Adipocyte (in vitro differentiated cells): ENCODE measurements around the gene GALNT8.

Experiments used
- DNase-seq: peaks from one replicate; pipeline ENCODE4 v3.0.0-alpha.2; 2015; ENCODE audit warnings: low read depth
- H3K27me3 ChIP-seq: replicated peaks from 2 replicates; pipeline ENCODE4 v1.7.0; 2013; ENCODE audit warnings: mild to moderate bottlenecking, low read length, moderate library complexity; ENCODE audit not compliant: control insufficient read depth, insufficient read depth
- H3K36me3 ChIP-seq: 2 replicates; pipeline ENCODE4 v1.7.0; 2013; ENCODE audit warnings: low read length, mild to moderate bottlenecking, moderate library complexity; ENCODE audit not compliant: control insufficient read depth, insufficient read depth, severe bottlenecking
- H3K4me1 ChIP-seq: 2 replicates; pipeline ENCODE4 v1.7.0; 2013; ENCODE audit warnings: mild to moderate bottlenecking, low read length, moderate library complexity; ENCODE audit not compliant: control insufficient read depth, insufficient read depth
- H3K4me3 ChIP-seq: 2 replicates; pipeline ENCODE4 v1.7.0; 2013; ENCODE audit warnings: mild to moderate bottlenecking, low read length, moderate library complexity
- H3K9ac ChIP-seq: 2 replicates; pipeline ENCODE4 v1.7.0; 2013; ENCODE audit warnings: mild to moderate bottlenecking, low read length, moderate library complexity
- H3K9me3 ChIP-seq: 2 replicates; pipeline ENCODE4 v1.7.0; 2013; ENCODE audit warnings: mild to moderate bottlenecking, low read length, moderate library complexity; ENCODE audit not compliant: control insufficient read depth

Gene GALNT8

DNA sequence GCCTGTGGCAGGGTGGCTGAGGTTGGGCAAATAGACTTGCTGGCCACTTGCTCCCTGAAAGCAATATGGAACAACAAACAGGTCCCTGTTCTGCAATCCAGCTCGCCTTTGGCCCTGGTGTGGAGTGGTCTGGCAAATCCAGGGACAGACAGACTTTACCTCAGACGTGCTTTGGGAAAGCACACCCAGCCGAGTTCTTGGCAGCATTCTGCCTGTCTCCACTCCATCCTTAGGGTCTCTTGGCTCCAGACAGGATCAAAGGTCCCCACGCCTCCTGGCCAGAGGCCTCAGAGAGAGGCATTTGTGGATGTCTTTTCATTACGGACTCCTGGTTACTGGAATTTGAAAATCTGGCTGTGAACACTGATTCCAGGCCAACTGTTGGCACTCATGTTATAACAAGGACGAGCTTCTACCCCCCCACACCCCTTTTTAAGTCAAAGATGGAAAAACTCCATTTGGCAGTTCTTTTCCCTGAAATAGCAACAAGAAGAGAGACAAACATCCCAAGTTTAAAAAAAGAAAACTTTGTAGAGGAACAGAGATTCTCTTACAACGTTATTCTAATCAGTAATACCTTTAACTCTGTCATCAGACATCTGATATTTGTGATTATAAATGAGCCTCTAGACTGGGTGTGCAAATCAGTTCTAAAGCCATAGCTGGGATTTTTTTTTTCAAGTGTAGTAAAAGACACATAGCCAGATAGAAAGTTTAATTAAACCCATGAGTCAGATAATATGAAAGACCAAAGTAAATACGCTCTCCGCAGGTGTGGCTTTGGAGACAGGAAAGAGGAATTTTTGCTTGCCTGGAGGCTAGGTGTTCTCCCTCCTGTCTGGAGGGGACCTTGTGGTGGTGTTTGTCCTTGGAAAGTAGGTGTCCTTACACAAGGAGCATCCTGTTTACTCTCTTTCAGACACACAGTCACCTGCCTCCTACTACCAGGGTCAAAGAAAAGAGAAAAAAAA lies 60.7 kb downstream of the GALNT8 start:
- H3K4me3 ChIP-seq: no peak overlapping the region
- no peak for DNase-seq
- no peak overlapping the region for H3K9ac ChIP-seq
- H3K9me3 ChIP-seq: peaks cover 16% of the 10 kb centered on the region
- peaks cover 18% of the 10 kb centered on the region for H3K27me3 ChIP-seq
- no peaks in the 10 kb centered on the region for H3K4me1 ChIP-seq
- no peaks in the 10 kb centered on the region for H3K36me3 ChIP-seq

DNA sequence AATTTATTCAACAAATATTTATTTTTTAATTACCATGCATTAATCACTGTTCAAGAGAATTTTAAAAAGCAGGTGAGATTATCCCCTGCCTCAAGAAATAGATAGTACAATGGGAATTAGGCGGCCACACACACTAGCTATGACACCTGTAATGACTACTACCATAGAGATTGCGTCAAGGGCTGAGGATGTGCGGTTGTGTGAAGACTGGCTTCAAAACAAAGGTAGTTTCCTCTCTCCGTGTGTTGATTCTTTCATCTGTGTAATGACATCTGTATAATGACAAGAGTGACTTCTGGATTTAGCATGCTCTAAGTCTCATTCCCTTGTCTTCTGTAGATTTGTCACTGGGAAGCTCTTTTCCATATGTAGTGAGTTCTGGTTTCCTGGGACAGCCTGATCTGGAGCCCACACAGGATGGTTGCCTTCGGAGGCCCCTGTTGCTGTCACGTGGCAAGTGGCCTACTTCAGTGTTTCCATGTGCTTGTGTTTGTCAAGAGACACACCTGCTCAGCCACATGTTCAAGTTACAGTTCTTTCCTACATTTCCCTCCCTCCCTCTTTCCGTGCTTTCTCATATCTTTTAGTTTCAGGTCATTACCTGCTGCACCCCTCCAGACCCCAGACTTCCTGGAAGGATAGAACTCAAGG lies 64.3 kb downstream of the GALNT8 start:
- H3K4me1 ChIP-seq: no peaks in the 10 kb centered on the region
- no peak overlapping the region for H3K9ac ChIP-seq
- H3K27me3 ChIP-seq: peaks cover 20% of the 10 kb centered on the region
- H3K4me3 ChIP-seq: no peak overlapping the region
- no peaks in the 10 kb centered on the region for H3K36me3 ChIP-seq
- no peak for DNase-seq
- peaks cover 16% of the 10 kb centered on the region for H3K9me3 ChIP-seq

DNA sequence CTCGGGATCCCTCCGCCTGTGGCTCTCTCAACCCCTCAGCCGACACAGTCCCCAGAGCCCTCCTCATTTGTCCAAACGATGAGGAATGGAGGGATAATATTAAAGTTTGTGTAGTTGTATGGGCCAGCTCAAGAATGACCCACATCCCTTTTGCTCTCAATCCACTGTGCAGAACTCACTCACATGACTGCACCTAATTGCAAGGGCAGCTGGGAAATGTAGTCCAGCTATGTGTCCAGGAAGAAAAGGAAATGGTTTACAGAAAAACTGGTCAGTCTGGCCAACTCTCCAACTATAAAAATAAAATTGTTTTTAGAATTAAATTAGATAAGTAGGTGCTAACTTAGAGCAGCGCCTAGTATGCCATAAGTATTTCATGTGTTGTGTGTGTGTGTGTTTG lies 66.6 kb downstream of the GALNT8 start:
- H3K4me1 ChIP-seq: no peaks in the 10 kb centered on the region
- DNase-seq: no peak
- H3K9ac ChIP-seq: no peak overlapping the region
- H3K36me3 ChIP-seq: no peaks in the 10 kb centered on the region
- peaks cover 16% of the 10 kb centered on the region for H3K9me3 ChIP-seq
- H3K4me3 ChIP-seq: no peak overlapping the region
- H3K27me3 ChIP-seq: peaks cover 11% of the 10 kb centered on the region

DNA sequence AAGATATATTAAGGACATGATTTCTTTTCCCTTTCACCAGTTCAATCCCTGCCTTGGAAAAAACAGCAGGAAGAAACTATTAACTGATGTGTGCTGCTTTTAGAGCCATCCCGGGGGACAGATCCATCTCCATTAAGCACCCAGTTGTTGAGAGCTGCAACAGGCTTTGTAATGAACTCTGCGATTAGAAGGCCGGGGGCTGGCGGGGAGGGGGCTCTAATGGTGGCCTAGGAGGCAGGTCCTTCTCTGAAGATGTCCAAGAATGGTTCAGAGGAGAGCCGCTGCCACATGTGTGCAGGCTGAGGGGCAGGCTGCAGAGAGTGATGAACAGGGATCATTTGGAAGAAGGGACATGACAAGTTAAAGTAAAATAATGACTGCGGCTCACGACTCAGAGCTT lies 67.8 kb downstream of the GALNT8 start:
- peaks cover 16% of the 10 kb centered on the region for H3K9me3 ChIP-seq
- DNase-seq: no peak

DNA sequence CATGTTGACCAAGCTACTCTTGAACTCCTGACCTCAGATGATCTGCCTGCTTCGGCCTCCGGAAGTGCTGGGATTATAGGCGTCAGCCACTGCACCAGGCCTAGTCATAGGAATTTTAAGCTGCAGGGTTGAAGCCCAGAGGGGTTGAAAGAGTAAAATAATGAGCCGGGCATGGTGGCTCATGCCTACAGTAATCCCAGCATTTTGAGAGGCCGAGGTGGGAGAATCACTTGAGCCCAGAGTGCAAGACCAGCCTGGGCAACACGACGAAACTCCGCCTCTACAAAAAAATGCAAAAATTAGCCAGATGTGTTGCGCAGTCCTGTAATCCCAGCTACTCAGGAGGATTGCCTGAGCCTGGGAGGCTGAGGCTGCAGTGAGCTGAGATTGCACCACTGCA lies 69.6 kb downstream of the GALNT8 start:
- no peaks in the 10 kb centered on the region for H3K36me3 ChIP-seq
- H3K9me3 ChIP-seq: peaks cover 1% of the 10 kb centered on the region
- H3K4me1 ChIP-seq: no peaks in the 10 kb centered on the region
- H3K27me3 ChIP-seq: peaks cover 21% of the 10 kb centered on the region
- no peak overlapping the region for H3K4me3 ChIP-seq
- no peak for DNase-seq
- no peak overlapping the region for H3K9ac ChIP-seq

More for the DNA sequence above, 67.8 kb downstream of the GALNT8 start:
- Histone ChIP-seq H3K27me3 (peaks cover 11% of the 10 kb centered on the region), H3K4me3 (no peak overlapping the region), H3K36me3 (no peaks in the 10 kb centered on the region), H3K4me1 (no peaks in the 10 kb centered on the region), H3K9ac (no peak overlapping the region)

DNA sequence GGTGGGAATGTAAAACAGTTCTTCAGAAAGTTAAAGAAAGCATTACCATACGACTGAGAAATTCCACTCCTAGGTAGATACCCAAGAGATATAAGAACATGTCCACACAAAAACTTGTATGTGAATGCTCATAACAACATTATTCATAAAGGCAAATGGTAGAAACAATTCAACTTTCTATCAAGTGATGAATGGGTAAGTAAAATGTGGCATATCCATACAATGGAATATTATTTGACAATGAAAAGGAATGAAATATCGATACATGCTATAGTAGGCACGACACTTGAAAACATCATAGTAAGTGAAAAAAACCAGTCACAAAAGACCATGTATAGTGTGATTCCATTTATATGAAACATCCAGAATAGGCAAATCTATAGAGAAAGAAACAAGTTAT lies 71.3 kb downstream of the GALNT8 start:
- Histone ChIP-seq H3K4me1 (no peaks in the 10 kb centered on the region), H3K4me3 (no peak overlapping the region), H3K9ac (no peak overlapping the region), H3K27me3 (peaks cover 17% of the 10 kb centered on the region), H3K9me3 (no peaks in the 10 kb centered on the region), H3K36me3 (no peaks in the 10 kb centered on the region)
- no peak for DNase-seq

DNA sequence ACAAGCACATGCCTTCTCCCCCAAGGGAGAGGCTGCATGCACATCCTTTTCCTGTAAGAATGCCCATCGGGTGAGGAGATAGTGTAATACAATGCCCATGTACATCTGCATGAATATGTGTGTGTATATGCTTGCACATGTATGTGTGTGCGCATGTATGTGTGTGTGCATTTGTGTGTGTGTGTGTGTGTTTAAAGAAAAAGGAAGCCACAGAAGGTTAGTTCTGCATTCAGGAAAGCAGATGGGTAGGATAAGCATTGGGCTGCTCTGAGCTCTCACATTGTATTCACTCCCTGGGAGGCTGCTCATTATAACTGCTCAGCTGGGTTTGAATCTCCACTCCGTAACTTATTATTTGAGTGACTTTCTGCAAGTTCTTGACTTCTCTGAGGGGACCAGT lies 74.3 kb downstream of the GALNT8 start:
- no peak overlapping the region for H3K4me3 ChIP-seq
- H3K9ac ChIP-seq: no peak overlapping the region
- H3K9me3 ChIP-seq: no peaks in the 10 kb centered on the region
- no peak for DNase-seq
- no peaks in the 10 kb centered on the region for H3K36me3 ChIP-seq
- H3K4me1 ChIP-seq: no peaks in the 10 kb centered on the region
- peaks cover 36% of the 10 kb centered on the region for H3K27me3 ChIP-seq

DNA sequence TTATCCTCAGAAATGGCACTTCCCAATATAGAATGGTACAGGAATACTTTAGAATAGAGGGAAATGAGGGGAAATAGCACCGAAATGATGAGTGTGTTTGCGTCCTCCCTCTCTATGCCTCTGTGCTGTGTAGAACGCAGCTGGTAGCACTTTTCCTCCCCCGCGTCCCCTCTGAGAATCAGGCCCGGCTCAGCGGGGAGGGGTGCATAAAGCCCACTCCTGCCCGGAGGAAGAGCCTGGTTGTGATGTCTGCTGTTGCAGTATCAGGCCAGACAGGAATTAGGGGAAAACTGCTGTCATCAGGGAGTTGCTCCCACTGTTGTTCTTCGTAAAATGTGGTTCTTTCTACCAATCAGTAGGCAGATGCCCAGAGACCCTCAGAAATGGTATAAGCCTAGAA lies 76.0 kb downstream of the GALNT8 start:
- no peak for DNase-seq
- H3K36me3 ChIP-seq: no peaks in the 10 kb centered on the region
- H3K9ac ChIP-seq: no peak overlapping the region
- no peaks in the 10 kb centered on the region for H3K4me1 ChIP-seq
- no peak overlapping the region for H3K4me3 ChIP-seq
- peaks cover 47% of the 10 kb centered on the region for H3K27me3 ChIP-seq
- H3K9me3 ChIP-seq: peaks cover 3% of the 10 kb centered on the region

DNA sequence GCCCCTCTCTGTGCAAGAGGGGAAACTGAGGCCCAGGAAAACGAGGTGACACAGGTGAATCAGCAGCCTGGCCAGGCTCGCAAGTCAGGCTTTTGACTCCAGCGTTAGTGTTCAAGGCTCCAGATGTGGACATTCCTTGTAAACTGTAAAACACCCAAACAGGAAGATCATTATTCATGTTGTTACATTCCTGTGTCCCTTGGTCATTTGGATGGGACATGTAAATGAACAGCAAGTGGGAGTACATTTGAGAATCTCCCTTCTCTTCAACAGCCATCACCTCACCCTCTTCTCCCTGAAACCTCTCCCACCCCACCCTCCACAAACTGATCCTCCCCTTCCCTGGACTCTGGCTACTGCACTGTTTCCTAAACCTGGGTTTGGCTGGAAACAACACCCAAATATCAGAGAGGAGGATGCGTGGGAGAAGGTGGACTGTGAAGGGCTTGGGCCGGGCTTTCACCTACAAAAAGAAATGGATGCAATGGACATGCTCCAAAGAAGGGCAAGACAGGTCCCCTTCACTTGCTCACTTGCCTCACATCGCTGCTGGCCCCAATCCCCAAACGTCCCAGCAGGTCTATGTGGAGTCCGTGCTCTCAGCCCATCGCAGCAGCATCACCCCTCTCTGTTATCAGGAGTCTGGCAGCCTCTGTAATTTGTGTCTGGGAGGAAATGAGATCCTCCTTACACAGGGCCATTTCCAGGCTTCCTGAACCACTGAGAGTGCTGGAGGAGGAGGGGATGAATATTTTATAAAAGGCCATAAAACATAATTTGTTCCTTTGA lies 76.7 kb downstream of the GALNT8 start:
- Histone ChIP-seq H3K27me3 (peaks cover 47% of the 10 kb centered on the region), H3K9me3 (peaks cover 3% of the 10 kb centered on the region), H3K9ac (no peak overlapping the region), H3K36me3 (no peaks in the 10 kb centered on the region), H3K4me1 (no peaks in the 10 kb centered on the region), H3K4me3 (no peak overlapping the region)
- DNase-seq: no peak

DNA sequence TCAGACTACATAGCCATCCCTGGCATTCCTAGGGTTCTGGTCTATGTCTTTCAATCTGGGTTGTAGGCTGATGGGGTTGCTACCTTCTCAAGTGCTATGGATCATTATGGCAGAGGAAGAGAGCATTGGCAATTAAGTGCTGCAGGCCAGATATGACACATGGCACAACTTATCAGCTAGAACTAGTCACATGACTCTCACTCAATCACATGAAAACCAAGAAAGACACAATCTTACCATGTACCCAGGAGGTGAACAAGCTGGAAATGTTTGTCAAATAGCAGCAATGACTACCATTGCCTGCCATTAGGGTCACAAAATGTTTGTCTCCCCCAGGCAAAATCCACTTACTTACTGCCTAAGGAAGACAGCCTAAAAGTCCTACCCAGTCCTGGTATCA lies 80.4 kb downstream of the GALNT8 start:
- H3K4me3 ChIP-seq: no peak overlapping the region
- DNase-seq: no peak
- no peak overlapping the region for H3K9ac ChIP-seq
- peaks cover 3% of the 10 kb centered on the region for H3K9me3 ChIP-seq
- H3K36me3 ChIP-seq: no peaks in the 10 kb centered on the region
- no peaks in the 10 kb centered on the region for H3K4me1 ChIP-seq
- peaks cover 43% of the 10 kb centered on the region for H3K27me3 ChIP-seq

DNA sequence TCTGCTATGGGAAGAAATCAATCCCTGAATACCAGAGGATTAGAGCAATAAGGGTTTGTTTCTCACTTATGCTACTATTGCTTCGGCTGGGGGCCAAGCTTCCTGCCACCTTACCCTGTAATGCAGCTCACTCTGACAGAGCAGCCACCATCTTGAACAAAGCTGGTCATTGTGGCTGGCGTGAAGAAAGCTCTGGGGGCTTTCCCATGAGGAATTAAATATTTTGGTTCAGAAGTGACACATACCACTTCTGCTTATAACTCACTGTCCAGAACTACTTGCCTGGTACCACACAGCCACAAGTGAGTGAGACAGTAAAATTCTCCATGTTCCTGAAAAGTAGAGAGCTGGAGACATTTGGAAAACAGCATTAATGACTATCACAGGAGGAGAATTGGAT lies 82.6 kb downstream of the GALNT8 start:
- peaks cover 44% of the 10 kb centered on the region for H3K27me3 ChIP-seq
- peaks cover 3% of the 10 kb centered on the region for H3K9me3 ChIP-seq
- no peaks in the 10 kb centered on the region for H3K4me1 ChIP-seq
- no peak overlapping the region for H3K9ac ChIP-seq
- H3K4me3 ChIP-seq: no peak overlapping the region
- H3K36me3 ChIP-seq: no peaks in the 10 kb centered on the region
- no peak for DNase-seq
